Activated naive CD4-positive, alpha-beta T cell treated with anti-CD3 and anti-CD28 coated beads for 36 hours (primary cell): ENCODE measurements around the gene TNFRSF13B. TPM values are rescaled to one million over a fixed set of nuclear protein-coding genes. Genes with fewer than 3 reads are reported as not detected.

Source experiments
- CTCF ChIA-PET: fragments of 350-600 bp; sonication (Branson Sonifier 250); formaldehyde crosslinking; loops from one replicate; lab custom pipeline; 2021; ENCODE audit warnings: antibody characterized with exemption; lab: Charles Lee
- DNase-seq: peaks from one replicate; pipeline ENCODE4 v3.0.0-alpha.2; 2020
- H3K27ac Mint-ChIP-seq: one replicate; pipeline ENCODE4 v1.8.0; 2021; ENCODE audit warnings: mild to moderate bottlenecking, mixed read lengths
- H3K27me3 Mint-ChIP-seq: one replicate; pipeline ENCODE4 v1.8.0; 2021; ENCODE audit warnings: low read depth, mixed read lengths
- H3K36me3 Mint-ChIP-seq: one replicate; pipeline ENCODE4 v1.8.0; 2021; ENCODE audit warnings: low read depth, mixed read lengths
- H3K4me1 Mint-ChIP-seq: one replicate; pipeline ENCODE4 v1.8.0; 2021; ENCODE audit warnings: low read depth, mixed read lengths
- H3K4me3 Mint-ChIP-seq: one replicate; pipeline ENCODE4 v1.8.0; 2021; ENCODE audit warnings: mild to moderate bottlenecking, moderate library complexity, mixed read lengths
- H3K9me3 Mint-ChIP-seq: one replicate; pipeline ENCODE4 v1.8.0; 2021; ENCODE audit warnings: mixed read lengths
- intact Hi-C: fragments of 100-400 bp; cut with micrococcal nuclease; formaldehyde crosslinking; loops from one replicate; pipeline ENCODE4 v1.15.1; 2023
- total RNA-seq, 2 experiments: library from RNA; stranded (reverse); gene quantifications; one replicate each; pipeline ENCODE4 v1.2.3, GENCODE V29; 2021

TNFRSF13B gene
- total RNA-seq, 2 experiments from 2014 or later, result not detected

GRCh38 chr17:16919663-16920627 lies 52.0 kb downstream of the TNFRSF13B start:
- no peaks in the 10 kb centered on the region for H3K36me3 Mint-ChIP-seq
- H3K4me3 Mint-ChIP-seq, result no peak overlapping the region
- intact Hi-C loops, result no loop called here
- H3K27me3 Mint-ChIP-seq, result no peaks in the 10 kb centered on the region
- CTCF ChIA-PET, result no interaction called here
- H3K9me3 Mint-ChIP-seq, result no peaks in the 10 kb centered on the region
- H3K4me1 Mint-ChIP-seq, result no peaks in the 10 kb centered on the region
- no peak for DNase-seq
- no peak overlapping the region for H3K27ac Mint-ChIP-seq

GRCh38 chr17:16918443-16918842 lies 53.5 kb downstream of the TNFRSF13B start:
- DNase-seq, result no peak
- Mint-ChIP-seq H3K27ac (no peak overlapping the region), H3K9me3 (no peaks in the 10 kb centered on the region), H3K27me3 (no peaks in the 10 kb centered on the region), H3K36me3 (no peaks in the 10 kb centered on the region), H3K4me3 (no peak overlapping the region), H3K4me1 (no peaks in the 10 kb centered on the region)
- CTCF ChIA-PET, result no interaction called here
- intact Hi-C loops, result no loop called here

DNA sequence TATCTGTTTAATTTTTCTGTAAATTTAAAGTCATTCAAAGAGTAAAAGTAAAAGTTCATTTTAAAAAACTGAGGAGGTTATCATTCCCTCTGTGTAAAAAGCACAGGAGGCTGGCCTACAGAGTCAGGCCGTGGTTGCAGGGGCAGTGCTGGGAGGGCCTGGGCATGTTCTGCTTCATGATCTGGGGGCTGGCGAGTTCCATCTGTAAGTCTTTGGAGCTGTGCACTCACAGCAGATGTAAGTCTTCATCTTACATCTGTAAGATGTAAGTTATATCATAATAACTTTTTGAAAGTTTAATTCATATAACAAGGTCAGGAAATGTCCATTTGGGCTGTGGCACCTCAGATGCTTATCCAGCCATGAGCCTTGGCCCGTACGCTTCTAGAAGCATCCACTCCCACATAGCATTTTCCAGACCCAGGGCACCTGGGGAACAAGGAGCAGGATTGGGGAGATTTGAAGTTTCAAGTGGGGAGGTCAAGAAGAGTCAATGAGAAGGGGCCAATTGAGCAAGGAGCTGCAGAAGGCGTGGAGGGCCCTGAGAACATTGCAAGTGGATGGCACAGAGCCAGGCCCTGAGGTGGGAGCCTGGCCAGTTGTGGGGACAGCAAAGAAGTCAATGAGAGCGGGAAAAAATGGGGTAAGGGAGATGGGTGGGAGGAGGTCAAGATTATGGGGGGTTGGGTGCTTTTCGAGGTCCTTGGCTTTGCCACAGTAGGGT lies 54.1 kb downstream of the TNFRSF13B start:
- Mint-ChIP-seq H3K36me3 (no peaks in the 10 kb centered on the region), H3K27ac (no peak overlapping the region), H3K4me1 (no peaks in the 10 kb centered on the region), H3K27me3 (no peaks in the 10 kb centered on the region), H3K9me3 (no peaks in the 10 kb centered on the region), H3K4me3 (no peak overlapping the region)
- intact Hi-C loops, result no loop called here
- CTCF ChIA-PET, result no interaction called here
- no peak for DNase-seq

DNA sequence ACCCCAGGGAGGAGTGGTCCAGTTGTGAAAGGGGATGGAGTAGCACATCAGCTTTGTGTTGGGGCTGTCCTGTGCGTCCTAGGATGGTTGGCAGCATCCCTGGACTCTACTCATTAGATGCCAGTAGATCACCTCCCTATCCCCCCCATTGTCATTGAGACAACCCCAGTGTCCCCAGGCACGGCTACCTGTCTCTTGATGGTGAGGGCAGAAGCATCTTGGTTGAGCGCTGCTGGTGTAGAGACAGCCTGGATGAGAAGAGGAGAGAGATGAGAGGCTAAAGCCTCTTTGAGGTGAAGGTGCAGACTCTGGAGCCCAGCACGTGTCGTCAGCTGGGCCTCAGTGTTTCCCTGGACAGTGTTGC lies 55.4 kb downstream of the TNFRSF13B start:
- H3K4me1 Mint-ChIP-seq, result peaks cover 11% of the 10 kb centered on the region
- H3K36me3 Mint-ChIP-seq, result no peaks in the 10 kb centered on the region
- H3K9me3 Mint-ChIP-seq, result no peaks in the 10 kb centered on the region
- no peaks in the 10 kb centered on the region for H3K27me3 Mint-ChIP-seq
- intact Hi-C loops, result loop anchor here (1.0 kb wide), 1 partner anchor 75 kb away; no protein-coding TSS in a partner anchor
- H3K27ac Mint-ChIP-seq, result no peak overlapping the region
- CTCF ChIA-PET, result no interaction called here
- DNase-seq, result no peak
- H3K4me3 Mint-ChIP-seq, result no peak overlapping the region

DNA sequence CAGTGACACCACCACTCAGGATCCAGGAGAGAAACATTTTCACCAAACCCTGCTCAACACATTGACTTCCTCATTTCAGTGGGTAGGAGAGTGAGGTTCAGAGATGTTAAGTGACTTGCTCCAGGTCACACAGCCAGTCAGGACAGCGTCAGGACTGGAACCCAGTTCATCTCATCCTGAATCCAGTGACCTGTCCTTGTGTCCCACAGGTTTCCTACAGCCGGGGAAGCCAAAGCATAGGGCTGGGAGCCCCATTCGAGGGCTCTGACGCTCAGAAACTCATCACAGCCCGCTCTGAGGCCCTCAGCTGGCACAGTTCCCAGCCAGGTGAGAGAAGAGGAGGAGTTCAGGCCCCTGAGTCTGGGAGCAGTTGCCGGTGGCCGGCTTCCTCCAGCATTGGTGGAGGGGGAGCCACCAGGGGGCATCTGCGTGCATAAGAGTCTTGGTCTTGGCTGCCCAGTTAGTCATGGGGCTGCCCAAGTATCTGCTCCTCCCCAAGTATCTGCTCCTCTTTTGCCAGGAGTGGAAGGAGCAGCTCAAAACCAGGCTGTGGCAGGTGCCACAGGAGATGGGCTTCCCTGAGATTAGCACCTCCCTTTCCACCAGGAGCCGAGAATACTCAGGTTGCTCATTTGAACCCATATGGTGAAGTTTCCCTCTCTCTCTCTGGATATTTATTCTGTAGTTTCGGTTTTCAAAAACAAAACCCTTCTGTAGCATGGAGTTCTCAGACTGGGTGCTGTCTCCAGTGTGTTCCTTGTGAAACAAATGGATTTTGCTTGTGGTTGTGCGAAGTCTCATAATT lies 56.0 kb downstream of the TNFRSF13B start:
- H3K4me1 Mint-ChIP-seq, result peaks cover 17% of the 10 kb centered on the region
- CTCF ChIA-PET, result interaction anchor here (0.6 to 0.7 kb wide), 2 partner anchors 17 to 74 kb away, joined by 3 to 4 read pairs; no protein-coding TSS in a partner anchor
- H3K36me3 Mint-ChIP-seq, result no peaks in the 10 kb centered on the region
- H3K27me3 Mint-ChIP-seq, result no peaks in the 10 kb centered on the region
- no peaks in the 10 kb centered on the region for H3K9me3 Mint-ChIP-seq
- intact Hi-C loops, result loop anchor here (1.0 kb wide), 1 partner anchor 75 kb away; no protein-coding TSS in a partner anchor
- H3K27ac Mint-ChIP-seq, result no peak overlapping the region
- DNase-seq, result peak; percentile 64
- H3K4me3 Mint-ChIP-seq, result no peak overlapping the region

DNA sequence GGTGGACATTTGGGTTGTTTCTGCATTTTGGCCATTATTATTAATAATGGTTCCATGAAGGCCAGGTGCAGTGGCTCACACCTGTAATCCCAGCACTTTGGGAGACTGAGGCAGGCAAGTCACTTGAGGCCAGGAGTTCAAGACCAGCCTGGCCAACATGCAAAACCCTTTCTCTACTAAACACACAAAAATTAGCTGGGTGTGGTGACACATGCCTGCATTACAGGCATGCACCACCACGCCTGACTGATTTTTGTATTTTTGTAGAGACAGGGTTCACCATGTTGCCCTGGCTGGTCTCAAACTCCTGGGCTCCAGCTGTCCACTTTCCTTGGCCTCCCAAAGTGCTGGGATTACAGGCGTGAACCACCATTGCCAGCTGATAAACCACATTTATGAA lies 58.5 kb downstream of the TNFRSF13B start:
- Mint-ChIP-seq H3K9me3 (no peaks in the 10 kb centered on the region), H3K27me3 (no peaks in the 10 kb centered on the region), H3K4me1 (peaks cover 30% of the 10 kb centered on the region), H3K36me3 (no peaks in the 10 kb centered on the region), H3K27ac (no peak overlapping the region), H3K4me3 (no peak overlapping the region)
- no peak for DNase-seq
- intact Hi-C loops, result no loop called here
- CTCF ChIA-PET, result no interaction called here

GRCh38 chr17:16912021-16912962 lies 59.6 kb downstream of the TNFRSF13B start:
- CTCF ChIA-PET, result no interaction called here
- intact Hi-C loops, result no loop called here
- H3K27me3 Mint-ChIP-seq, result no peaks in the 10 kb centered on the region
- DNase-seq, result no peak
- no peaks in the 10 kb centered on the region for H3K9me3 Mint-ChIP-seq
- no peaks in the 10 kb centered on the region for H3K36me3 Mint-ChIP-seq
- no peak overlapping the region for H3K27ac Mint-ChIP-seq
- H3K4me3 Mint-ChIP-seq, result no peak overlapping the region
- peaks cover 32% of the 10 kb centered on the region for H3K4me1 Mint-ChIP-seq

GRCh38 chr17:16911141-16911937 lies 60.6 kb downstream of the TNFRSF13B start:
- no peak overlapping the region for H3K4me3 Mint-ChIP-seq
- no peaks in the 10 kb centered on the region for H3K27me3 Mint-ChIP-seq
- H3K9me3 Mint-ChIP-seq, result no peaks in the 10 kb centered on the region
- no peaks in the 10 kb centered on the region for H3K36me3 Mint-ChIP-seq
- intact Hi-C loops, result no loop called here
- H3K4me1 Mint-ChIP-seq, result peaks cover 41% of the 10 kb centered on the region
- DNase-seq, result peak; percentile 32
- H3K27ac Mint-ChIP-seq, result no peak overlapping the region
- CTCF ChIA-PET, result no interaction called here

DNA sequence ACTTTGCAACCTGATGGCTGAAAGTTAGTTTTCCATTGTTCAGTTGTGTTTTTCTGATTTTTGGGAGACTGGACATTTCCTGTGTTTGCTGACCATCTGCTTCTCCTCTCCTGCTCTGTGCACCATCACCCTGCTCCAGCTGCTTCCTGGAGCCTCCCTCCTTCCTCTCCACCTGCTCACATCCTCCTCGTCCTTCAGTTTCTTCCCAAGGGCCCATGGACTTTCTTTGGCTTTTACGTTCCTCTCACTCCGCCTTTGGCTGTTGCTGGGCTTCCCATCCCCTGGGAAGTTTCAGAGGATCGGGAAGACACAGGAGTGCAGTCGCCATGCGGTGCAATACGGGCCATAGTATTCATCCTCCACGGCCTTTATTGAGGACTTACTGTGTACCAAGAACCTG lies 61.6 kb downstream of the TNFRSF13B start:
- H3K36me3 Mint-ChIP-seq, result no peaks in the 10 kb centered on the region
- H3K4me1 Mint-ChIP-seq, result peaks cover 43% of the 10 kb centered on the region
- no peak overlapping the region for H3K4me3 Mint-ChIP-seq
- no peaks in the 10 kb centered on the region for H3K27me3 Mint-ChIP-seq
- intact Hi-C loops, result no loop called here
- H3K27ac Mint-ChIP-seq, result no peak overlapping the region
- CTCF ChIA-PET, result no interaction called here
- H3K9me3 Mint-ChIP-seq, result no peaks in the 10 kb centered on the region
- no peak for DNase-seq

- Mint-ChIP-seq H3K9me3 (no peaks in the 10 kb centered on the region), H3K4me3 (no peak overlapping the region), H3K36me3 (no peaks in the 10 kb centered on the region), H3K27ac (no peak overlapping the region), H3K27me3 (no peaks in the 10 kb centered on the region), H3K4me1 (peaks cover 43% of the 10 kb centered on the region)
- CTCF ChIA-PET, result no interaction called here
- intact Hi-C loops, result no loop called here
- DNase-seq, result no peak
These were observed 62.3 kb downstream of the TNFRSF13B start for GRCh38 chr17:16909472-16910246.
